ENCODE results near the gene XRCC3.

Gene XRCC3

DNA sequence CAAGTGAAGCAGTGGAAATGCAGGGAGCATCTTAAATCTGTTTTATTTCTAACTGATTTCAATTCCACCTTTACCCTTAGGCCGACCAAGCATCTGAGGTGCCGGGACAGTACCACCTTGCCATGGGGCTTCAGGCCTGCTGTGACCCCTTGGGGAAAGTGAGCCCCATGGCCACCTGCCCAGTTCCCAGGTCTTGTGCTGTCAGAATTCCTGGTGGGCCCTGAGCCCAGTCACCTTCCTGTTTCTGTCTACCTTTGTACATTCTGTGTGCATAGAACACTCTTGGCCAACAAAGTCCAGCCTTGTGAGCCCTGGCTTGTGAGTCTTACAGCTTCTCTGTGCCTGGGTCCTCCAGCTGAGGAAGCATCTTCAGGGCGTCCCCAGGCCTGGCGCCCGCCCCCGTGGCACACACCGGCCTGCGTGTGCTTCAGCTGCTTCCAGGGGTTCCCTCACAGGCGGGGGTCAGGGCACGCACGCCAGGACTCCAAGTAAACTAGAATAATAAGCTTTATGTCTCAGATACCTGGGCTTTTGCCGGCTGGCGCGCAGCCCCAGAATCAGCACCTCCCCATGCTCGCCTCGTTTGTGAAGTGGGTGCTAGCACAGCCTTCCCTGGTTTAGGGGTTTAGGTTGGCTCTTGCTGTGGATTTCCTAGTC, 10.6 kb upstream of the XRCC3 start:
- no peaks in the 10 kb centered on the region for H3K4me1 Mint-ChIP-seq (ENCODE audit: low read depth)
- no peak overlapping the region for H3K27ac Mint-ChIP-seq
- no peak overlapping the region for H3K4me3 Mint-ChIP-seq
- no peaks in the 10 kb centered on the region for H3K27me3 Mint-ChIP-seq (ENCODE audit: low read depth)
- no peaks in the 10 kb centered on the region for H3K9me3 Mint-ChIP-seq
- H3K36me3 Mint-ChIP-seq (ENCODE audit: low read depth) = peaks cover 2% of the 10 kb centered on the region
- no peak for DNase-seq (ENCODE audit: low spot score)

DNA sequence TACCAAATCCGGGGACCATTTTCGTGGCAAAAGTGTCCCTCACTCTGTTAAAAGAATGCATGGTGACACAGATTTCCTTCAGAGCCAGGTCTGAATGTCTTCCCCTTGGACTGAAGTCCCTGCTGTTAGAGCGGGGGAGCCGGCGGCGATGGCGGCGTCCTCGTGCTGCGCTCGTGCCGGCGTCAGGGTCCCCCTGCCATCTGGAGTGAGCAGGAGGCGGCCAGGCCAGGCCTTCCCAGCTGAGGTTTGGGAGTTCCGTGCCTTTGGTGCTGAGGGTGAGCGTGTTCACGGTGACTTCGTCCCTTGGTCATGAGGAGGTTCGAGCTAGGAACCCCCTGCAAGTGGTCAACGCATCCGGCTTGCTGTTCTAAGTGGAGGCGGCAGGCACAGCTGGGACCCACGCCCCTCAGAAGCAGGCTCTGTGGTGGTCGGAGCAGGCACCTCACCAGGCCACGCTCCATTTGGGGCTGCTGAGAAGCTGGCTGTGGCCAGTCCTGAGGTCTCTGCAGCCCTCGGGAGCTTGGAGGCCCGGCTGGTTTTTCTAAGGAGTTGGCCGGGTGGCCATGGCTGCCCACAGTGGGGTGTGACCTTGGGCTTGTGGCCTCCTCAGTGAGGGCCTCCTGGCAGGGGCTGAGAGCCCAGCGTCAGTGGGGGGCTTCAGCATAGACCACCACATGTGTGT, 9.9 kb upstream of the XRCC3 start:
- peaks cover 2% of the 10 kb centered on the region for H3K36me3 Mint-ChIP-seq (ENCODE audit: low read depth)
- H3K4me1 Mint-ChIP-seq (ENCODE audit: low read depth) = no peaks in the 10 kb centered on the region
- no peak overlapping the region for H3K27ac Mint-ChIP-seq
- no peaks in the 10 kb centered on the region for H3K9me3 Mint-ChIP-seq
- no peak overlapping the region for H3K4me3 Mint-ChIP-seq
- DNase-seq (ENCODE audit: low spot score) = no peak
- no peaks in the 10 kb centered on the region for H3K27me3 Mint-ChIP-seq (ENCODE audit: low read depth)

DNA sequence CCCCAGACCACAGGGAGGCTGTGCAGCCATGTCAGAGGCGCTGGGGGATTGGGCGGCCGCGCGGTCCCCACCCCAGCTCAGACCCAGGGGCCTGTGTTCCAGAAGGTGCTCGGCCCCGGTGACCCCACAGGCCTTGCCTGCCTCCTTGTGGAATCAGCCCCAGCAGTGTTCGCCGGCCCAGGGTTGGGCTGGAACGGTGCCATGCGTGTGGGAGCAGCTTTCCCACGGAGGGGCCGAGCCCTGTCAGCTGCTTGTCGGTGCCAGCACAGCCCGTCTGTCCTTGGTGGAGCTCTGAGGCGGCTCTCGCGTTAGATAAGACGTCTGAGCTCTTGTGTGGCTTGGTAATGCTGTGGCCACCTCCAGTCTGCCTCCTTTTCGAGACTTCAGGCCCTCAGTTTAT, 8.9 kb upstream of the XRCC3 start:
- Mint-ChIP-seq H3K4me3 (no peak overlapping the region), H3K27me3 (ENCODE audit: low read depth) (no peaks in the 10 kb centered on the region), H3K27ac (no peak overlapping the region), H3K36me3 (ENCODE audit: low read depth) (no peaks in the 10 kb centered on the region), H3K9me3 (no peaks in the 10 kb centered on the region), H3K4me1 (ENCODE audit: low read depth) (peaks cover 1% of the 10 kb centered on the region)
- DNase-seq (ENCODE audit: low spot score) = no peak

DNA sequence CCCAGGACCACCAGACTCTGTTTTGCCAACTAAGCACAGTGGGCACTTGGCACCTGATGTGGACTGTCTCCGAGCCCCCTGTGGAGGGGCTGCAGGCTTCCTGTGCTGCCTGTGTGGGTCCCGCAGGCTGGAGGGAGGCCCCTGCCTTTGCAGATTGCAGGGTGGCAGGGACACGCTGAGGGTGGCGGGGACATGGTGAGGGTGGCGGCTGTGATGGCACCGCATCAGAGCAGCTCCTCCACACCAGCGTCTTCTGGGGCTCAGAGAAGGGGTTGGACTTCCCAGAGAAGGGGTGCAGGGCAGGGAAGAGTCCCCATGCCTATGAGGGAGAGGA, 8.5 kb upstream of the XRCC3 start:
- H3K36me3 Mint-ChIP-seq (ENCODE audit: low read depth) = no peaks in the 10 kb centered on the region

DNA sequence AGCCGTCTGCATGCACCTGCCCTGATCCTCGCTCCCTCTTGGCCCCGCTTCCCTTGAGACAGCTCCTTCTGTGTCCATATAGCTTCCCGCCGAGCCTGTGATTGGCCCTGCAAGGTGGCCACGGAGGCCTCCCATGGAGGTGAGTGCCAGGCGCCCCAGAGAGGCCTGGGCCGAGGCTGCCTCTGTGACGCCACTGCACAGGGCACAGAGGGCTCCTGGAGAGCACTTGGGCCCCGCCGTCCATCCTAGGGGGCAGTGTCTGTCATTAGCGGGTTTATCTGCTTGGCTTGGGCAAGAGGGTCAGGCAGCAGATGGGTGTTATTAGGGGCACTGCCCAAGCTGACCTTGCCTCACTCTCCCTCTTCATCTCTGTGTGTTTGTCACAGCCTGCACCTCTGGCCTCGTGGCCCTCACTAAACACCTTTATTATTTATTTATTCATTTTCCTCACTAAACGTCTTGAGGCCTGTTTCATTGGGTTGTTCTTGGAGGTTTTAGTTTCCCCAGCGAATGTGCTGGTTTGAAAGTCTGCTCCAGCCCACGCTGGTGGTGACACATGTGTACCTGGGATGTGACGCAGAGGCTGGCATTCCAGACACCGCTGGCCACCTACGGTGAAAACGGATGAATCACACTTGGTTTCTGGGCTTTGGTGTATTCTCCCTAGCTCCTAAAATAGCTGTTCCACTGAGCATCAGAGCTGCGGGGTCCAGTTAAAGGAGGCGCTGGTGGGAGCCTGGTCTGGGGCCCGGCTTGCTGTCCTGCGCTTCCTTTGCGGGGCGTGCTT, 6.3 kb upstream of the XRCC3 start:
- H3K27ac Mint-ChIP-seq = no peak overlapping the region

More for the DNA sequence above, 8.5 kb upstream of the XRCC3 start:
- H3K27me3 Mint-ChIP-seq (ENCODE audit: low read depth) = no peaks in the 10 kb centered on the region
- H3K4me3 Mint-ChIP-seq = no peak overlapping the region
- peaks cover 2% of the 10 kb centered on the region for H3K4me1 Mint-ChIP-seq (ENCODE audit: low read depth)
- no peaks in the 10 kb centered on the region for H3K9me3 Mint-ChIP-seq
- no peak overlapping the region for H3K27ac Mint-ChIP-seq
- no peak for DNase-seq (ENCODE audit: low spot score)

DNA sequence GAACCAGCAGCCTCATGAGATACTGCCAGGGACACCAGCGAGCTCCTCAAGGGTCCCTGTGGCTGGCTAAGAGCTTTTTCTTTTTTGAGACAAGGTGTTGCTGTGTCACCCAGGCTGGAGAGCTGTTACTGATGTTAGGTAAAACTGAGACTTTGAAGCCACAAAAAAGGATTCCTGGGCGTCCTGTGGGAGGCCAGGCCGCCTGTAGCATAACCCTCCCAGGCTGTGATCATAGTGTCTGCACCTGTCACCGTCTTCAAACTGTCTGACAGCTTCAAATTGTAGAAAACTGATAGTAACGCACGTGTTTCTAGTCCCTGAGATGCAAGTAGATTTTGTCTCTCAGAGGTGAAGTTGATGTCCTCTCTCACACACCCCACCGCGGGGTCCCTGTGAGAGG, 4.5 kb upstream of the XRCC3 start:
- Mint-ChIP-seq H3K4me1 (ENCODE audit: low read depth) (peaks cover 11% of the 10 kb centered on the region), H3K4me3 (no peak overlapping the region), H3K9me3 (no peaks in the 10 kb centered on the region), H3K36me3 (ENCODE audit: low read depth) (peaks cover 2% of the 10 kb centered on the region), H3K27me3 (ENCODE audit: low read depth) (peaks cover 2% of the 10 kb centered on the region), H3K27ac (no peak overlapping the region)
- no peak for DNase-seq (ENCODE audit: low spot score)

More for the DNA sequence above, 6.3 kb upstream of the XRCC3 start:
- DNase-seq (ENCODE audit: low spot score) = peak; percentile 30
- H3K4me1 Mint-ChIP-seq (ENCODE audit: low read depth) = peaks cover 11% of the 10 kb centered on the region
- no peaks in the 10 kb centered on the region for H3K27me3 Mint-ChIP-seq (ENCODE audit: low read depth)
- H3K9me3 Mint-ChIP-seq = no peaks in the 10 kb centered on the region
- H3K4me3 Mint-ChIP-seq = no peak overlapping the region
- no peaks in the 10 kb centered on the region for H3K36me3 Mint-ChIP-seq (ENCODE audit: low read depth)

DNA sequence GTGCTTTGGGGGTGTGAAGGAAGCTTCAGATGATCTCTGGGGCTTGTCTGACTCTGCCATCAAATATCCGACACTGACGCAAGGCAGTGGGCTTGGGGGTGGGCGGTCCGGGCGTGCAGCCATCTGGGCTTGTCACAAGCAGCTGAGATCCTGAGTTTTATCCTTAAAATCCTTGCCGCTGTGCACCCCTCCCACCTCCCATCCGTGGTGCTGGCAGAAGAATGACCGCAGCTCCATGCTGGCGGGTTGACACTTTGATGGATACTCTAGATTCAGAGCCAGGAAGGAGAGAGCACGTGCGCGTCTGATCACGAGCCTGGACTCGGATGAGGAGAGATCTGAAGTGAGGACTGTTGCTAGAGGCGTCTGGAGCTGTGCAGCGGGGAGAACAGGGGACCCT, 3.3 kb upstream of the XRCC3 start:
- no peak overlapping the region for H3K27ac Mint-ChIP-seq
- H3K4me1 Mint-ChIP-seq (ENCODE audit: low read depth) = peaks cover 14% of the 10 kb centered on the region
- no peak for DNase-seq (ENCODE audit: low spot score)

DNA sequence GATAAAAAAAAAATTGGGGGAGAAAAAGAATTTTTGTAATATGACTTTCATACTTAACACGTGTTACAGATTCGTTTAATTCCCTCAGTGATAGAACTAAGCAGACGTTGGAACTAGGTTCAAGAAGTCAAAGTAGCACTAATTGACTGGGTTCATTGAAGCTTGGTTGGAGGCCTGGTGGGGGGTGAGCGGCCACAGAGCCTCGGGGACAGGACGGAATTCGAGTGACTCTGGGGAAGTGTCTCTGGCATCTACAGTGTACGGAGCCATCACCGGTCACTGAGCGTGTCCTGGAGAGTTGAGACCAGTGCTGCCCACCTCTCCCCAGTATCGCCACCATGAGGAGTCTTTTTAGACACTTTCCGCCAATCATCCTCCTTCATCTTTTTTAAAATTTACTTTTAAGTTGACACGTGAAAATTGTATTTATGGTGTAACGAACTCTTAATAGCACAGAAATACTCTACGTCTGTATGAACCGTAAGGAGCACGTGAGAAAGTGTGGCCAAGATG, 1.7 kb upstream of the XRCC3 start:
- Mint-ChIP-seq H3K4me1 (ENCODE audit: low read depth) (peaks cover 21% of the 10 kb centered on the region), H3K4me3 (peak overlapping the region; percentile 71), H3K27me3 (ENCODE audit: low read depth) (peaks cover 2% of the 10 kb centered on the region), H3K36me3 (ENCODE audit: low read depth) (peaks cover 9% of the 10 kb centered on the region), H3K9me3 (no peaks in the 10 kb centered on the region), H3K27ac (no peak overlapping the region)
- no peak for DNase-seq (ENCODE audit: low spot score)

More for the DNA sequence above, 3.3 kb upstream of the XRCC3 start:
- H3K27me3 Mint-ChIP-seq (ENCODE audit: low read depth) = peaks cover 2% of the 10 kb centered on the region
- H3K36me3 Mint-ChIP-seq (ENCODE audit: low read depth) = peaks cover 6% of the 10 kb centered on the region
- H3K4me3 Mint-ChIP-seq = no peak overlapping the region
- no peaks in the 10 kb centered on the region for H3K9me3 Mint-ChIP-seq

DNA sequence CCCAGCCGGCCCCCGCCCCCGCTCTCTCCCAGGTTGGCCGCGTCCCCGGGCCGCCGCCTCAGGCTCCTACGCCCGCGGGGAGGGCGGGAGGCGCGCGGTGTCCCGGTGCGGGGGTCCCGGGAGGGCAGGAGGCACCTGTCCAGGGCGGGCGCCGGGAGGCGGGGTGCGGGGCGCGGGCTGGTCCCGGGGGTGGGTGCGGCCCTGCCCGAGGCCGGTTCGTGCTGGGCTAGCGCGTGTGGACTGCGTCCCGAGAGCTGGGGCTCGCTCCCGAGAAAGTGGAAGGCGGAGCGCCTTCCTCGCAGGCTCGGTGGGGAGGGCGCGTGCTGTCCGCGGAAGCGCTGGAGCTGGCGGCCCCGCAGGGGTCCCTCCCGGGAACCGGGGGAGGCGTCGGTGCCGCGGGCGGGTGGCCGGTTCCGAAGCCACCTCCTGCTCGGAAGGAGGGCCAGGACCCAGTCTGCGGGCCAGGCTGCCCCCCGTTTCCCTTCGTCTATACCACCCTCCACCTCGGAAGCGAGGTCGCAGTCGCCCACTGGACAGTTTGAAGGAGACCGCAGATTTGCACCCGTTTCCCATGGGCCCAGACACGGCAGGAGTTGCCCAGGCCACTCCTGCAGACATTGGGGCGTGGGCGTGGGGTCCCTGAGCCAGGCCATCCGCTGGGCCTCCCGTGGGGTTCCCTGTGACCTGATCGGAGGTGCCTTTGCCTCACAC, 995 bp upstream of the XRCC3 start:
- DNase-seq (ENCODE audit: low spot score) = no peak
- Mint-ChIP-seq H3K36me3 (ENCODE audit: low read depth) (peaks cover 9% of the 10 kb centered on the region), H3K4me3 (peak overlapping the region; percentile 71), H3K9me3 (no peaks in the 10 kb centered on the region), H3K4me1 (ENCODE audit: low read depth) (peaks cover 21% of the 10 kb centered on the region), H3K27ac (peak overlapping the region; percentile 63), H3K27me3 (ENCODE audit: low read depth) (peaks cover 2% of the 10 kb centered on the region)

DNA sequence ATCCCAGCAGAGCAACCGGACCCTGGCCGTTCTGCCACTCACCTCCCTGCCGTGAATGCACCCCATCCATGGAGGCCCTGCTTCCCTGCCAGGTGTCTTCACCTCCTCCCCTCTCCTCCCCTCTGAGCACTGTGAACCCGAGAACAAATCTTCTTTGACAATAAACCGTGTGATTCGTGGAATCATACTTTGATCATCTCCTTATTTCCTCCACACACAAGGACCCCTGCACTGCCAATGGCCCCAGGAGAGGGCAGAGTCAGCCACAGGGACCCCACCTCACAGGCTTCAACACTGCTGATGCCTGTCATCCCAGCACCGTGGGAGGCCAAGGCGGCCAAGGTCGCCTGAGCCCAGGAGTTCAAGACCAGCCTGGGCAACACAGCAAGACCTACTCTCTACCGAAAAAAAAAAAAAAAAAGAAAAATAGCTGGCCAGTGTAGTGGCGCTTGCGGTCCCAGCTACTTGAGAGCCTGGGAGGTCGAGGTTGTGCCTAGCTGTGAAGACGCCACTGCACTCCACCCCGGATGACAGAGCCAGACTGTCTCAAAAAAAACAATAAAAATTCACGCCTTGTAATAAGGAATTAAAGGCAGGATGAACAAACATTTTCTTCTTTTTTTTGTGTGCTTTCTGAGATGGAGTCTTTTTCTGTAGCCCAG, 1.1 kb downstream of the XRCC3 start:
- Mint-ChIP-seq H3K9me3 (no peaks in the 10 kb centered on the region), H3K4me3 (peak overlapping the region; percentile 92), H3K27me3 (ENCODE audit: low read depth) (peaks cover 2% of the 10 kb centered on the region), H3K36me3 (ENCODE audit: low read depth) (peaks cover 15% of the 10 kb centered on the region), H3K4me1 (ENCODE audit: low read depth) (peaks cover 20% of the 10 kb centered on the region), H3K27ac (peak overlapping the region; percentile 82)
- no peak for DNase-seq (ENCODE audit: low spot score)

DNA sequence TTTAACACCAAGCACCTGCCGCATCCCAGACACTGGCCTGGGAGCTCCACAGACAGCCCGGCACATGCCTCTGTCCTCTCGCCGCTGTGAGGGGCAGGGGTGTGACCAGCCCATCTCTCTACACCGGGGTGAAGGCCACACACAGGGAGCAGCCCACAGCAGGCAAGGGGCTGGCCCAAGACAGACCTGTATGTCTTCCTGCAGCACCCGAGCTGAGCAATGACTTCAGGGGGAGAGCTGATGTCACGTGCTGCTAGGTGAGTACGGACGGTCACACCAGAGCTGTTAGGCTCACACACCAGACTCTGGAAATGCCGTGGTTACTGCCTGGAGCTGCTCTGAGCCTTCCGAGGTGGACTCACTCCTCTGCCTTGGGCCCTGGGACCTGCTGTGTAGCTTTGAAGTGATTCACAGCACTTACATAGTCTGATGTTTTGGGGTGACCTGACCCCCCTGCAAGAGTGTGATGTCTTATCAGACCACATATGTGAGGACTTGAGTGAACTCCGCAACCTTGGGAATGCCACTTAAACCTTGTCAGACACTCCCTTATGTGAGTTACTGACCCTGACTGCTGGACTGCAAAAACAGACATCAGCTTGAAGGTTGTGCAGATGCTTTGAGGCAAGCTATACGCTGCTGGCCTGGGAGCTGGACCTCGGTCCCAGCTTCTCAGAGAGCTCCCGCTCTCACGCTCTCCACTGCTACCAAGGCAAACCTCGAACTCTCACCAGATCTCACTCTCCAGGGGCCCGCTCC, 1.8 kb downstream of the XRCC3 start:
- Mint-ChIP-seq H3K36me3 (ENCODE audit: low read depth) (peaks cover 18% of the 10 kb centered on the region), H3K9me3 (no peaks in the 10 kb centered on the region), H3K27me3 (ENCODE audit: low read depth) (peaks cover 2% of the 10 kb centered on the region), H3K4me1 (ENCODE audit: low read depth) (peaks cover 17% of the 10 kb centered on the region), H3K27ac (peak overlapping the region; percentile 71), H3K4me3 (peak overlapping the region; percentile 92)
- no peak for DNase-seq (ENCODE audit: low spot score)

DNA sequence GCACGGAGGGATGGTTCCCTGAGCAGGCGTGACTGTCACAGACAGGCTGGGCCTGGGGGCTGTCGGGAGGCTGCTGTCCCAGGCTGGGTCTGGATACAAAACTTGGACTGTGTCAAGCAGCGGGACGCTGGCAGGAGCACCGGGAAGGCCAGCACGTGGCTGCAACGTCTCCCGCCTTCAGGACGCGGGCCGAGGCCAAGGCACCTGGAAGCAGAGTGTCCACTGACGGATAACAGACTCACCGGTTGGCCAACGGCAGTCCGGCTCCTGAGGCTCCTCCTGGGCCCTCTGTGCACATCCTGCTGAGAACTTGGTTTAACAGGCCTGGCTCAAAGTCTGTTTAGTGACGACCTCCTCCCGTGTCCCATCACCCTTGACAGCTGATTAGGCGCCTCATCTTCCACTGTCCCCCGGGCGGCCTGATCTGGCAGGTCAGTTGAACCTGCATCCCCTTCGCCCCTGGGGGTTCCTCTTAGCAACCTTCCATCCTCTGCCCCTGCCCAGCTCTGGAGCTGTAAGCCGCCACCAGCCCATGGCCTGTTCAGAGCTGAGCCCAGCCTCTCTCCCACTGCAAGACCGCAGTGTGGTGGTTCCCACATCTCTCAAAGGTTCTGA, 2.5 kb downstream of the XRCC3 start:
- peak overlapping the region; percentile 92 for H3K4me3 Mint-ChIP-seq
- H3K4me1 Mint-ChIP-seq (ENCODE audit: low read depth) = peaks cover 16% of the 10 kb centered on the region
- no peak for DNase-seq (ENCODE audit: low spot score)
- H3K27me3 Mint-ChIP-seq (ENCODE audit: low read depth) = peaks cover 2% of the 10 kb centered on the region
- no peaks in the 10 kb centered on the region for H3K9me3 Mint-ChIP-seq
- peaks cover 22% of the 10 kb centered on the region for H3K36me3 Mint-ChIP-seq (ENCODE audit: low read depth)
- peak overlapping the region; percentile 58 for H3K27ac Mint-ChIP-seq

Measured in T-helper 2 cell treated with Interferon-gamma antibody and Interleukin-4, amounts not matched to agents 5 μg/mL and 100 μg/mL, for 36 hours (primary cell).